HepG2 (cell line): ENCODE results near the gene WDR82. TPM values are rescaled to one million over a fixed set of nuclear protein-coding genes. Genes with fewer than 3 reads are reported as not detected.

Experiments
- ATAC-seq: fragments of 200-7000 bp; cut with Tn5 transposase; 3 replicates; pipeline ENCODE4 v1.9.1; 2020; ENCODE audit warnings: mild to moderate bottlenecking, moderate library complexity
- BruUV-seq: library from RNA; stranded (reverse); fragments of 400-500 nt; replicated peaks from 2 replicates; lab custom pipeline; 2021; lab: Mats Ljungman, UMichigan
- CTCF ChIA-PET: fragments of 300-600 bp; formaldehyde crosslinking; extraction: SDS; loops from one replicate; lab custom pipeline; 2021; ENCODE audit warnings: low total read pairs, inconsistent platforms, low intra/inter-chr PET ratio; lab: Yijun Ruan, JAX
- POLR2A ChIA-PET: fragments of 350-600 bp; sonication (Branson Sonifier 250); formaldehyde crosslinking; loops from one replicate; lab custom pipeline; 2020; ENCODE audit warnings: antibody characterized with exemption, inconsistent platforms; lab: Yijun Ruan, JAX
- DNase-seq: peaks from one replicate; pipeline ENCODE4 v3.0.0-alpha.2; 2015; ENCODE audit warnings: low spot score
- FAIRE-seq: peaks from 3 replicates; lab custom pipeline; 2011; peaks lifted over from hg19 to GRCh38; lab: Jason Lieb, UNC
- H2AFZ ChIP-seq: one replicate; pipeline ENCODE4 v1.6.1; 2011; ENCODE audit warnings: low read length, inconsistent platforms
- H3K27ac ChIP-seq: fragments of 300-600 bp; 3 replicates; pipeline ENCODE4 v1.8.0; 2011; ENCODE audit warnings: mixed run types, mild to moderate bottlenecking, mixed read lengths, low read length, inconsistent platforms; ENCODE audit not compliant: insufficient read depth; ENCODE audit errors: extremely low read length
- H3K27me3 ChIP-seq, 2 experiments: fragments of 200-600 bp in 1 of 2; 2 replicates in 1 of 2; 3 replicates in 1 of 2; pipeline versions ENCODE4 v1.6.0 to v1.8.0; 2011; ENCODE audit warnings: low read length in 2 of 2, mild to moderate bottlenecking in 2 of 2, moderate library complexity in 2 of 2, inconsistent platforms in 1 of 2; ENCODE audit not compliant: insufficient read depth in 2 of 2, control insufficient read depth in 1 of 2
- H3K36me3 ChIP-seq, 2 experiments: fragments of 200-600 bp in 1 of 2; replicated peaks in 1 of 2; 2 replicates in 1 of 2; 3 replicates in 1 of 2; pipeline versions ENCODE4 v1.5.1 to v1.8.0; 2011; ENCODE audit warnings: low read length in 2 of 2, inconsistent platforms in 1 of 2; ENCODE audit not compliant: insufficient read depth in 2 of 2, control insufficient read depth in 1 of 2
- H3K4me1 ChIP-seq: 2 replicates; pipeline ENCODE4 v1.5.1; 2012; ENCODE audit warnings: low read length, inconsistent platforms; ENCODE audit not compliant: insufficient read depth
- H3K4me2 ChIP-seq: 2 replicates; pipeline ENCODE4 v1.6.0; 2011; ENCODE audit warnings: low read depth, low read length, inconsistent platforms
- H3K4me3 ChIP-seq, 3 experiments: fragments of 200-600 bp in 1 of 3; sonication (generic), shearing (Covaris generic) in 1 of 3; replicated peaks in 1 of 3; 2 replicates each; pipeline ENCODE4 v1.5.1; 2011 to 2016; ENCODE audit warnings: low read length in 3 of 3, inconsistent platforms in 2 of 3, low read depth in 2 of 3, mild to moderate bottlenecking in 2 of 3, control low read depth in 1 of 3, mixed read lengths in 1 of 3; ENCODE audit not compliant: insufficient read depth in 1 of 3
- H3K79me2 ChIP-seq: one replicate; pipeline ENCODE4 v1.6.1; 2011; ENCODE audit warnings: low read length, inconsistent platforms; ENCODE audit not compliant: insufficient read depth
- H3K9ac ChIP-seq: 2 replicates; pipeline ENCODE4 v1.6.0; 2011; ENCODE audit warnings: mild to moderate bottlenecking, low read depth, low read length, inconsistent platforms; ENCODE audit not compliant: insufficient read depth
- H3K9me3 ChIP-seq: 2 replicates; pipeline ENCODE4 v1.5.1; 2012; ENCODE audit warnings: mild to moderate bottlenecking, low read length
- H4K20me1 ChIP-seq: 2 replicates; pipeline ENCODE4 v1.6.0; 2011; ENCODE audit warnings: inconsistent platforms, mild to moderate bottlenecking, low read length, moderate library complexity; ENCODE audit not compliant: insufficient read depth
- FOSL2 ChIP-seq: sonication (generic); formaldehyde crosslinking; IDR thresholded peaks from 2 replicates; pipeline ENCODE4 v1.4.0; 2020; ENCODE audit warnings: missing genetic modification reagents
- NPAS2 ChIP-seq: sonication (generic); formaldehyde crosslinking; IDR thresholded peaks from 2 replicates; pipeline ENCODE4 v1.8.0; 2022; ENCODE audit warnings: mild to moderate bottlenecking, missing genetic modification reagents, borderline replicate concordance
- RARA ChIP-seq: IDR thresholded peaks from 2 replicates; pipeline ENCODE4 v1.6.1; 2016; ENCODE audit warnings: missing genetic modification reagents, missing compliant biosample characterization
- RXRB ChIP-seq: IDR thresholded peaks from 2 replicates; pipeline ENCODE4 v1.6.1; 2016; ENCODE audit warnings: borderline replicate concordance, missing genetic modification reagents, missing compliant biosample characterization
- SOX5 ChIP-seq: IDR thresholded peaks from 2 replicates; pipeline ENCODE4 v1.6.1; 2016; ENCODE audit warnings: borderline replicate concordance
- ZNF629 ChIP-seq: sonication (generic); formaldehyde crosslinking; conservative IDR thresholded peaks from 2 replicates; pipeline ENCODE4 v1.5.0; 2020; ENCODE audit warnings: missing genetic modification reagents
- ZNF883 ChIP-seq: sonication (generic); formaldehyde crosslinking; IDR thresholded peaks from 2 replicates; pipeline ENCODE4 v1.5.1; 2020; ENCODE audit warnings: mild to moderate bottlenecking, missing genetic modification reagents; ENCODE audit errors: not compliant biosample characterization
- WGBS: methylation state at CpG from one replicate; pipeline ENCODE4 v1.1.6; 2017; ENCODE audit warnings: low lambda C conversion rate; 5-methylcytosine and 5-hydroxymethylcytosine counted together
- in situ Hi-C: cut with HindIII; loops from 2 replicates; pipeline ENCODE4 v1.10.0; 2017; ENCODE audit warnings: low pct_unique_long_range_greater_than_20kb; ENCODE audit not compliant: extremely low pct_ligation_motif_present
- intact Hi-C: fragments of 100-400 bp; cut with micrococcal nuclease; formaldehyde crosslinking; loops from one replicate; pipeline ENCODE4 v1.10.0; 2022; ENCODE audit not compliant: unreplicated experiment
- polyA plus RNA-seq, 8 experiments: library from polyadenylated mRNA; depleted of rRNA in 3 of 8; stranded (reverse) in 7 of 8; unstranded in 1 of 8; fragments of >200 nt; fragmentation: Illumina TruSeq in 4 of 8; extraction: Trizol in 4 of 8; gene quantifications; 2 replicates each; pipeline versions ENCODE4 v1.2.1 to v1.2.3, GENCODE V29; 2011 to 2016; ENCODE audit warnings: low read depth in 4 of 8, missing spikeins in 1 of 8, mixed read lengths in 1 of 8; ENCODE audit not compliant: insufficient read depth in 1 of 8
- total RNA-seq, 5 experiments: library from RNA; depleted of rRNA; stranded (reverse); fragments of >200 nt; fragmentation: Illumina TruSeq; extraction: Trizol; gene quantifications; 2 replicates each; pipeline ENCODE4 v1.2.3, GENCODE V29; 2016; ENCODE audit warnings: low read depth in 1 of 5
- TF ChIP-seq, protein P1 (sequence below): sonication (generic); formaldehyde crosslinking; IDR thresholded peaks from 2 replicates; pipeline ENCODE4 v1.8.1; 2023; ENCODE audit warnings: mild to moderate bottlenecking, missing genetic modification reagents
- TF ChIP-seq, protein P2 (sequence below): sonication (generic); formaldehyde crosslinking; IDR thresholded peaks from 2 replicates; pipeline ENCODE4 v1.5.0; 2020; ENCODE audit warnings: mild to moderate bottlenecking, missing genetic modification reagents, borderline replicate concordance
- TF ChIP-seq, protein P3 (sequence below): sonication (generic); formaldehyde crosslinking; IDR thresholded peaks from 2 replicates; pipeline ENCODE4 v1.5.1; 2020; ENCODE audit warnings: mild to moderate bottlenecking, missing genetic modification reagents, borderline replicate concordance

WDR82 gene
- total and polyA plus RNA-seq, 2 of the 13 experiments (the other 11 are each of a cell fraction or from before 2014, with no cell fraction given), result 39.1 to 59.5 TPM

DNA sequence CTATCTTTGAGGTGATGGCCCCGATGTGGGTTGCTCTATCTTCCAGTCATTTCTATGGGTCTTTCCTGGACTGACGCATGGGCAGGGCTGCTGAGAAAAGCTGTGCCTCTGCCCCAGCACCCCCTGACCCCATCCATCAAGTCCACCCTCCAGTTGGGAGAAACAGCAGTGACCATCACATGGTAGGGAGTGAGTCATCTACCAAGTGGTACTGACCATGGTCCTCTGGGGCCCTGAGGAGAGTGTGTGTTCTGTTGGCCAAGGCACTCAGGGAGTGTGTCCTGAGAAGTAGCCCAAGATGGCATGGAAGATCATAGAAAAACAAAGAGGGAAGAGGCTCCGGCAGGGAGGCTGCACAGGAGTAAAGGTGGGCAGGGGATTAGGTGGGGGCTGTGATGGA, 36.0 kb upstream of the WDR82 start:
- no TSS peak for BruUV-seq
- FAIRE-seq, result no peak
- in situ Hi-C loops (no loop called here), intact Hi-C loops (no loop called here)
- Histone ChIP-seq H3K79me2 (no peaks in the 10 kb centered on the region), H3K4me1 (peaks cover 26% of the 10 kb centered on the region), H3K4me2 (no peak overlapping the region), H3K9me3 (no peaks in the 10 kb centered on the region), H2AFZ (no peak overlapping the region), H3K36me3 (no peaks in the 10 kb centered on the region), H3K27me3 (no peaks in the 10 kb centered on the region; a peak in 1 of 5 replicates), H3K9ac (no peak overlapping the region), H4K20me1 (peaks cover 3% of the 10 kb centered on the region; the same call in 1 of the 2 replicates)
- ATAC-seq, result no peak
- WGBS, result 82% methylated on average over 3 of the region's 3 CpGs
- no peak for DNase-seq
- ChIA-PET POLR2A (interaction anchor here (0.9 kb wide), 1 partner anchor 77 kb away, joined by 3 read pairs; no protein-coding TSS in a partner anchor), CTCF (no interaction called here)
- TF ChIP-seq FOSL2 (CRISPR knock-in tag), result peak; percentile 49; the same call in 1 of the 2 replicates
- TF ChIP-seq, protein P1, sequence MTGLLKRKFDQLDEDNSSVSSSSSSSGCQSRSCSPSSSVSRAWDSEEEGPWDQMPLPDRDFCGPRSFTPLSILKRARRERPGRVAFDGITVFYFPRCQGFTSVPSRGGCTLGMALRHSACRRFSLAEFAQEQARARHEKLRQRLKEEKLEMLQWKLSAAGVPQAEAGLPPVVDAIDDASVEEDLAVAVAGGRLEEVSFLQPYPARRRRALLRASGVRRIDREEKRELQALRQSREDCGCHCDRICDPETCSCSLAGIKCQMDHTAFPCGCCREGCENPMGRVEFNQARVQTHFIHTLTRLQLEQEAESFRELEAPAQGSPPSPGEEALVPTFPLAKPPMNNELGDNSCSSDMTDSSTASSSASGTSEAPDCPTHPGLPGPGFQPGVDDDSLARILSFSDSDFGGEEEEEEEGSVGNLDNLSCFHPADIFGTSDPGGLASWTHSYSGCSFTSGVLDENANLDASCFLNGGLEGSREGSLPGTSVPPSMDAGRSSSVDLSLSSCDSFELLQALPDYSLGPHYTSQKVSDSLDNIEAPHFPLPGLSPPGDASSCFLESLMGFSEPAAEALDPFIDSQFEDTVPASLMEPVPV (CRISPR knock-in tag), result no peak
- TF ChIP-seq, all 625 proteins: peak for 1
- Histone ChIP-seq H3K4me3 (no peak overlapping the region), H3K27ac (no peak overlapping the region)

DNA sequence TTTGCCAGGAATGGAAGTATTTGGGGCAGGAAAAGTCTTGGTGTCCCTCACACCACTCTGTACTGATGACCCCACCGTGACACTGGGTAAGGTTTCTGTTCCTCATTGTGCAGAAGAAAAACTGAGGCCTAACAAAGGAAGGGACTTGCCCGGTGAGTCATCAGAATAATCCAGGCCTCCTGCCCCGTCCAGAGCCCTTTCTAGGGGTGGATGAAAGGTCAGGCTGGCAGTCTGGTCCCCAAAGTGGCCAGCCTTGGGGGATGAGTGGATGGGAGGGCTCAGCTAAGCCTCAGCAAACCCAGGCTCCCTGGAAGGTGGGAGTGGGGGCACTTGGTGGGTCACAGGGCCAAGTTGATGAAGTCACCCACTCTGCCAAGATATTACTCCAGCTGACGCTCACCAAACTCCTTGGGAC, 35.3 kb upstream of the WDR82 start:
- no peak for FAIRE-seq
- in situ Hi-C loops, result no loop called here
- BruUV-seq, result no TSS peak
- Histone ChIP-seq H3K27ac (no peak overlapping the region), H3K79me2 (no peaks in the 10 kb centered on the region), H3K36me3 (no peaks in the 10 kb centered on the region), H3K4me3 (no peak overlapping the region), H3K4me1 (peaks cover 27% of the 10 kb centered on the region), H3K9me3 (no peaks in the 10 kb centered on the region), H3K4me2 (no peak overlapping the region), H2AFZ (no peak overlapping the region), H4K20me1 (peaks cover 3% of the 10 kb centered on the region; the same call in 1 of the 2 replicates), H3K9ac (no peak overlapping the region), H3K27me3 (no peaks in the 10 kb centered on the region; a peak in 1 of 5 replicates)
- intact Hi-C loops, result no loop called here
- ChIA-PET POLR2A (interaction anchor here (0.9 kb wide), 1 partner anchor 76 kb away, joined by 3 read pairs; no protein-coding TSS in a partner anchor), CTCF (no interaction called here)
- peak; percentile 13; the same call in 1 of the 3 replicates for ATAC-seq
- TF ChIP-seq SOX5 (CRISPR knock-in tag) (peak; percentile 13; the same call in 1 of the 2 replicates), ZNF629 (CRISPR knock-in tag) (peak; percentile 46; the same call in 1 of the 2 replicates), RARA (CRISPR knock-in tag) (peak; percentile 75), RXRB (CRISPR knock-in tag) (0 out of 2 replicates have a peak, but pooled peaks have one; percentile 29), ZNF883 (no peak), FOSL2 (CRISPR knock-in tag) (peak; percentile 80), NPAS2 (CRISPR knock-in tag) (no peak)
- TF ChIP-seq, protein P2, sequence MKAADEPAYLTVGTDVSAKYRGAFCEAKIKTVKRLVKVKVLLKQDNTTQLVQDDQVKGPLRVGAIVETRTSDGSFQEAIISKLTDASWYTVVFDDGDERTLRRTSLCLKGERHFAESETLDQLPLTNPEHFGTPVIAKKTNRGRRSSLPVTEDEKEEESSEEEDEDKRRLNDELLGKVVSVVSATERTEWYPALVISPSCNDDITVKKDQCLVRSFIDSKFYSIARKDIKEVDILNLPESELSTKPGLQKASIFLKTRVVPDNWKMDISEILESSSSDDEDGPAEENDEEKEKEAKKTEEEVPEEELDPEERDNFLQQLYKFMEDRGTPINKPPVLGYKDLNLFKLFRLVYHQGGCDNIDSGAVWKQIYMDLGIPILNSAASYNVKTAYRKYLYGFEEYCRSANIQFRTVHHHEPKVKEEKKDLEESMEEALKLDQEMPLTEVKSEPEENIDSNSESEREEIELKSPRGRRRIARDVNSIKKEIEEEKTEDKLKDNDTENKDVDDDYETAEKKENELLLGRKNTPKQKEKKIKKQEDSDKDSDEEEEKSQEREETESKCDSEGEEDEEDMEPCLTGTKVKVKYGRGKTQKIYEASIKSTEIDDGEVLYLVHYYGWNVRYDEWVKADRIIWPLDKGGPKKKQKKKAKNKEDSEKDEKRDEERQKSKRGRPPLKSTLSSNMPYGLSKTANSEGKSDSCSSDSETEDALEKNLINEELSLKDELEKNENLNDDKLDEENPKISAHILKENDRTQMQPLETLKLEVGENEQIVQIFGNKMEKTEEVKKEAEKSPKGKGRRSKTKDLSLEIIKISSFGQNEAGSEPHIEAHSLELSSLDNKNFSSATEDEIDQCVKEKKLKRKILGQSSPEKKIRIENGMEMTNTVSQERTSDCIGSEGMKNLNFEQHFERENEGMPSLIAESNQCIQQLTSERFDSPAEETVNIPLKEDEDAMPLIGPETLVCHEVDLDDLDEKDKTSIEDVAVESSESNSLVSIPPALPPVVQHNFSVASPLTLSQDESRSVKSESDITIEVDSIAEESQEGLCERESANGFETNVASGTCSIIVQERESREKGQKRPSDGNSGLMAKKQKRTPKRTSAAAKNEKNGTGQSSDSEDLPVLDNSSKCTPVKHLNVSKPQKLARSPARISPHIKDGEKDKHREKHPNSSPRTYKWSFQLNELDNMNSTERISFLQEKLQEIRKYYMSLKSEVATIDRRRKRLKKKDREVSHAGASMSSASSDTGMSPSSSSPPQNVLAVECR (CRISPR knock-in tag), result no peak
- TF ChIP-seq, protein P3, sequence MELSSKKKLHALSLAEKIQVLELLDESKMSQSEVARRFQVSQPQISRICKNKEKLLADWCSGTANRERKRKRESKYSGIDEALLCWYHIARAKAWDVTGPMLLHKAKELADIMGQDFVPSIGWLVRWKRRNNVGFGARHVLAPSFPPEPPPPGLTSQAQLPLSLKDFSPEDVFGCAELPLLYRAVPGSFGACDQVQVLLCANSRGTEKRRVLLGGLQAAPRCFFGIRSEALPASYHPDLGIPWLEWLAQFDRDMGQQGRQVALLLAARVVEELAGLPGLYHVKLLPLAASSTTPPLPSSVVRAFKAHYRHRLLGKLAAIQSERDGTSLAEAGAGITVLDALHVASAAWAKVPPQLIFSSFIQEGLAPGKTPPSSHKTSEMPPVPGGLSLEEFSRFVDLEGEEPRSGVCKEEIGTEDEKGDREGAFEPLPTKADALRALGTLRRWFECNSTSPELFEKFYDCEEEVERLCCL, result no peak
- no peak for DNase-seq
- 47% methylated on average over 3 of the region's 4 CpGs for WGBS
